Left hindlimb (tissue), 1 donor: ENCODE measurements around the gene GALNT2.

Experiments
- DNase-seq: peaks from one replicate; pipeline ENCODE4 v3.0.0-alpha.2; 2018

Gene GALNT2

DNA sequence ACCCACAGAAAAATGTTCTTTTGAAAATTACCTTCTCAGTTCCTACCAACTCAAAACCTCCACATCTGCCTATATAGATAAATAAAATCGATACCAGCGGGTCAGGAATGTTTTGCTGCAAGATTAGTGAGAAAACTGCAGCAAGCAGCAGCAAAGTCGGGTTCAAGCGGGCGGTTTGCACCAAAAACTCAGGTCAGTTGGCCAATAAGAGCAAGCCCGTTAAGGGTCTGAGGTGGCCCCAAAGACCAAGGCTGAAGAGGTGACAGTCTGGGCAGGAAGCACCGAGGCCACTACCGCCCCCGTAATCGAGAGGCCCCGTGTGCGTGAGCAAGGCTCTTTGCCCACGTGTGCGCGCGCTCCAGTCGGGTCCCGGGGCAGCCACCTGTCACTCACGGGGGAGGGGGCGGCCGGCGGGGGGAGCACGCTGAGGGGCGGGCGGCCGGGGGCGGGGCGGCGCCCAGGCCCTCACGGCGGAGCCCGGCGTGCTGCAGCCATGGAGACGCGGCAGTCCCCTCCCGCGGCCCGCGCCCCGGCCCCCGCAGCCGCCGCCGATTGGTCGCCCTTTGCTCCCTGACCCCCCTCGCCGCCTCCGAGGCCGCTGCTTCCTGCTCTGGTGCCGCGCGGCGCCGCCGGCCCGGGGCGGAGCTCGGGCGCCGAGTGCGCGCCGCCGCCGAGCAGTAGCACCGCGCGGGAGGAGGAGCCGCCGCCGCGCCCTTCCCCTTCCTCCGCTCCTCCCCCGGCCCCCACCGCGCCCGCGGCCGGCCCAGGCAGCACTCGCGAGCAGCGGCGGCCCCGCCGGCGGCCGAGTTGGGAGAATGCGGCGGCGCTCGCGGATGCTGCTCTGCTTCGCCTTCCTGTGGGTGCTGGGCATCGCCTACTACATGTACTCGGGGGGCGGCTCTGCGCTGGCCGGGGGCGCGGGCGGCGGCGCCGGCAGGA lies at the start of gene GALNT2:
Gene GALNT2 (plus strand): TSS at position 773 of the 939 bp plus-strand sequence. CDS start 43 bp downstream, at position 816.
- peak; percentile 92 for DNase-seq

DNA sequence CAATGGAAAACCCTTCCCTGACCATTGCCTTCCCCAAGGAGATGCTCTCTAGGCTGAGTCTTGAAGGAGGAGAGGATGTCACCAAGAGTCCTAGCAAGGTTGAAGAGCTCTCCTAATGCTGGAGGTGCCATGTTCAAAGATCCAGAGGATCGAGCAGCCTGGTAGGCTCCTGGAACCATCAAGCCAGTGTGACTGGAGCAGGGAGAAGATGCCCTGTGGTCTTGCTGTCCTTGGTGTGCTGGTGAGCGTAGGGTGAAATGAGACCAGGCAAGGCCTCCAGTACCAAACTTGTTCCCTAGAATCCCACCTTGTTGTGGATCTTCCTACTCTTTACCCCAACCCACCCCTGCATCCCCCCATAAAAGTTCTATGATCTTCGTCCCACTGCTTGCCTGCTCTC lies 46.6 kb upstream of the GALNT2 start:
- no peak for DNase-seq

DNA sequence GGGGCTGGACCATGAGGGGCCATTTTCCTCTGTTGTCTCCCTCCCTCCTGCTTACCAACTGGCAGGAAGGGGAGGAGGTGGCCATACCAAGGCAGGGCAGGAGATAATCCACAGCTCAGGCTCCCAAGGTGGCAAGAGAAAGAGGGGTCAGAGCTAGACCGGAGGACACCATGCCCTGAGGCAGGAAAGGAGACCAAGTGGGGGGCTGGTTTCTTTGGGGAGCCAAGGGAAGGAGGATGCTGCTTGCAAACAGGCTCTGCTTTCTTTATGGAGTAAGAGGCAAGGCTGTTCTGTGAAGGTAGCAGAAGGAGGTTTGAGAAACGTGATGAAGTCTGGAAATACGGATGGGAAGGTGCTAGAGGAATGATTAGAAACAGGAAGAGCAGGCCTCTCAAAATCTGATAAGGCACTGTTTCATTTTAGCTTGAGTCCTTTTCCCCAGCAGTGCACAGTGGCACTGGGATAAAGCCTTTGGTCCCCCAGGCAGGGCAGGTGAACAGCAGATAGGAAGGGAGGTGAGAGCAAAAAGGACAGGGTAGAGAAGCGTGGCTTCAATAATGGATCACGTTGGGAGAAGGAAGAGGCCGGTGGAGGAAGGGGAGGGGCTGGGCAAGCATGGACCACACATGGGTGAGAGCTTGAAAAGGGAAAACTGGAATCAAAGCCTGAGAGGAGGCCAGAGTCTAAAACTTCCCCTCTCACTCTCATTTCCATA lies 44.2 kb upstream of the GALNT2 start:
- no peak for DNase-seq

DNA sequence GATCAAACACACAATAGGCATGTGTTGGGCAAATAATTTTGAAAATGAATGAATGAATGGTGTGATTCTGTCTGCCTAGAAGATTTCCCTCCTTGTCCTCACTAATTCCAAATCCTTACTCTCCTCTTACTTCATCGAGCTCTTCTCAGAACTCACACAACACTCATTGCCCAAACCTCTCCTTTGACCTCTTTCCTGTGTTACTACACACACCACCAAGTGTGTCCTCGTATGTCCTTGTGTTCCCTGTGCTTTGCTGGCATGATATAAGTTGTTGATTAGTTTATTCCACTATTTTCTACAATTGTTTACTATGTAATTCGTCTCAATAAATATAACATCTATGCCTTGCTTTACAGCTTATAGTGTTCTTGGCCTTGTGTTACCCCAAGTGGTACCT lies 41.4 kb upstream of the GALNT2 start:
- no peak for DNase-seq

DNA sequence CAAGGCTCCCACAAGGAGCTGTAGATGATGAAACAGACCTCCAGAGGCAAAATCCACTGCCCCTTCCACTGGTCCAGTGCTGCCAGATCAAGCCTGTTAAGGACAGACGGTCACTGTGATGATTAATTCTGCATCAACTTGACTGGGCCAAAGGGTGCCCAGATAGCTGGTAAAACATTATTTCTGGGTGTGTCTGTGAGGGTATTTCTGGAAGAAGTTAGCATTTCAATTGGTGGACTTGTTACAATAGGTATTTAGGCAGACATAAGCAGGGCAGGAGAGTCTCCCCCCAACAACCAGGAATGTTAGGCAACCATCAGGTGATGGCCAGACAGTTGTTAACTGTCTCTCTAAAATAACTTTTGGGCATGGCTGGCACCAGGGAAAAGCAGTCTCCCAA lies 40.9 kb upstream of the GALNT2 start:
- DNase-seq = no peak

DNA sequence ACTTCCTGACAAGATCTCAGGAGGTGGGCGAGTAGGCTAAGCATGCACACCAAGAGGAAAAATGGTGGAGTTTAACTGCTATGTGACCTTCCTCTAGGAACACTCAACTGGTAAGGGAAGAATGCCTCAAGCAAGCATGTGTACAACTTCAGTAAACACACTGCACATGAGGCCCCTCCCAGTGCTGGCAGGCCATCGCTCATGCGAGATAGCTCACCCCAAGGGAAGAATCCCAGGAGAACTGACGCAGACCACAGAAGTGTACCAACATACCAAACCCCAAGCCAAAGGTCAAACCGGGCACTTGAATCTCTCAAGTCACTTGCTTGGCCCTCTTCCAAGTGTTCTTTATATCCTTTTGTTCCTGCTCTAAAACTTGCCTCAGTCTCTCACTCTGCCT lies 40.5 kb upstream of the GALNT2 start:
- no peak for DNase-seq

DNA sequence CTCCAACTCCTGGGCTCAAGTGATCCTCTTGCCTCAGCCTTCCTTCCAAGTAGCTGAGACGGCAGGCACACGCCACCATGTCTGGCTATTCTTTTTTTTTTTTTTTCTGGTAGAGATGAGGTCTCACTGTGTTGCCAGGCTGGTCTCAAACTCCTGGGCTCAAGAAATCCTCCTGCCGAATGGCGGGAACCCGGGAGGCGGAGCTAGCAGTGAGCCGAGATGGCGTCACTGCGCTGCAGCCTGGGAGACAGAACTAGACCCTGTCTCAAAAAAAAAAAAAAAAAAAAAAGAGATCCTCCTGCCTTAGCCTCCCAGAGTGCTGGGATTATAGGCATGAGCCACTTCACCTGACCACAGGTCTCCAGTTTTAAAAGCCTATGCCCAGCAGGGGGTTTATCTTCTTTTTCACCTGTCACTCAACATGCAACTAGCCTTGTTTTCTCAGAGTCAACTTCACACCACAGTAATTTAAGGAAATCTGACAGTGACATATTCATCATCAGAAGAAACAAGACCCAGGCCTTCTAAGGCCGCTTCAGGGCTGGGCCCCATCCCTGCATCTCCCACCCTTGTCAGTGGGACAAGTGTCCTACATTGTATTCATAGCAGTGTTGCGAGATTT lies 38.3 kb upstream of the GALNT2 start:
- DNase-seq = no peak

DNA sequence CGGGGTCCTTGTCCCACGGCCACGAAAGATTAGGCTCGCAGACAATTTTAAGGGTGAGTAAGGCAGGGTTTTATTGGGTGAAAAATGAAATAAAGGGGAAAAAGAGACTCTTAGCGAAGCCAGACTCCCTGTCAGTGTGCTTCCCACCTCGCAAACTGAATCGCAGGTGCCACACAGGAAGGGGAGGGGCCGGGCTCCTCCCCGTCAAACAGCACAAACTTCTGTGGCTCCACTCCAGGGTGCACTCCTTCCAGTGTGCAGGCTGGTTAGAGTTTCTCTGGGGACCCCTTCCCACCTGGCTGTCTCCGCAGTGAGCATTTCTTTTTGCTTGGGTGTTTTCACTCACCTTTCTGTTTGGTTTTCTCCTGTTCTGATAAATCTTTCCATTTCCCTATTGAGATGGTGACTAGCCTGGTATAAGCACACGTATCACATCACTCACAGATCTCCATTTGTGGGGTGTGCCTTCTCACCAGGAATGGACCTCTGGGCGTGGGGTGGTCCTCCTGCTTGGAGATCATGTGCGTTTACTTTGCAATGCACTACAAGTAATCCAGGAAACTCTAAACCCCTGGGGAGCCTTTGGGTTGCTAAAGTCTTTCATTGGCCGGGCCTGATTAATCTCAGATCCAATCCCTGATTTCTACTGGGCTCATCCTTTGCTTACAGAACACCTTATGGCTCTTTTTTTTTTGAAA lies 37.6 kb upstream of the GALNT2 start:
- DNase-seq = no peak

DNA sequence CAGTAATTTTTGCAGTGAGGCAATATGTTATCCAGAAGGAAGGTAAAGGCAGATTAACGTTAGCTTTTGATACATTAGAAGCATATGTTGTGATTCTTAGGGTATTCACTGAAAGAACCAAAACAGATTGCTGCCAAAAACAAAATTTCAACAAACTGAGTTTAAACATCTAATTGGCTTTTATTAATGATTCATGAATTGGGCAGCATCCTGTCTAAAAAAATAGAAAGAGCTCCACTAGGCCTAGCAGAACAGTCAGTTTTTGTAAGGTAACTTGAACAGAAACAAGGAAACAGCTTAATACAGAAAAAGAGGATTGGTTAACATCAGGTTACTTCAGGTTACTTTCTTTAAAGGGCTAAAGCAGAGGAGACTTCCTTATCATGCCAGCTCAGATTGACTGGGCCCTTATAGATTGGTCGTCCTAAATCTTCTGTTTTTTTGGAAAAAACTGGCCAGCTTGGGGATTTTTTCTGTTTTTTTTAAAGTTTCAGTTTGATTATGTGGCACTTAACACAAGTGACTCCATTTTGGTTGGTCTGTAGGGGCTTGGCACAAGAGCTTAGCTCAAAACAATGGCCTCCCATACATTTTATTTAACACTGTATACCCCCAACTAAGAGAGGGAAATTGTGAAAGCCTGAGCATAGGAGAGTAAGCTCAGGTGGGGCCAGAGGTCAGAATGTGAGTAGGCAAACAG lies 36.8 kb upstream of the GALNT2 start:
- DNase-seq = no peak

DNA sequence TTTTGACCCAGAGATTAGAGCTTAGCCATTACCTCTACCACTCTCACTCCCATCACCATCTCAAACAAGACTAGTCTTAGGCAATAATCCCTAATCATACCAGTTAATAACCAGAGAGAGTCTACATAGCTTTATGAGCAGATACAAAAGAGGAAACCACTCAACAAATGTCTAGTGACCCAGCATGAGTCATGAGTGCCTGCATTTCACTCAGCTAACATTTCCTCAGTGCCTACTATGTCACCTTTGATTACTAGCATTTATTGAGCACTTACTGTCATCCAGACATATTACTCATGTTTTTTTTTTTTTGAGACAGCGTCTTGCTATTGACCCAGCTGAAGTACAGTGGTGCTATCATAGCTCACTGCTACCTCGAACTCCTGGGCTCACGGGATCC lies 35.9 kb upstream of the GALNT2 start:
- no peak for DNase-seq

DNA sequence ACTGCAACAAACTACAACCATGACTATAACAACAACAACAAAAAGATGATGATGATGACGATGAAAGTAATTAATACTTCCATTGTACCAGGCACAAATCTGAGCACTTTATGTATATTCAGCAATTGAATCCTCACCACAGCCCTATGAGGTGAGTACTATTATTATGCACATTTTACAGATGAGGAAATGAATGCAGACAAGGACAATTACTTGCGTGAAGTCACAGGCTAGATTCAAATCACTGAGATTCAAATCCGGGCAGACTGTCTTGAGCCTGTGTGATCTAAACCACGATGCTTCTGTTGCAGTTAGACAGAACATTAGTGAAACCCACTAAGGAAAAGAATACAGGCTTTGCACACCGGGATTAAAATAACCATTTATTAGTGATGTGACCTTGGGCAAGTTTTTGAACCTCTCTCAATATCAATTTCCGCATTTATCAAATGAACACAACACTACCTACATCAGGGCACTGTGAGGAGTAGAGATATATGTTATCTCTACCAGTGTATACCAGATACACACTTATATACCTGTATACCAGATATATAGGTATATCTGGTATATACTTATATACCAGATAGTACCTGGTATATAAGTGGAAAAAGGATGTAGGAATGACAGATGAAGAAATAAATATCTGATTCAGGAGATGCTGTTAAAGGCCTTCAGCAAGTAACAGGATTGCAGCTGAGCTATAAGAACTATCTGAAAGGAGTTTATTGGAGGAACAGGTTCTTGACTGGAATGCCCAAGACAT lies 34.3 kb upstream of the GALNT2 start:
- no peak for DNase-seq

DNA sequence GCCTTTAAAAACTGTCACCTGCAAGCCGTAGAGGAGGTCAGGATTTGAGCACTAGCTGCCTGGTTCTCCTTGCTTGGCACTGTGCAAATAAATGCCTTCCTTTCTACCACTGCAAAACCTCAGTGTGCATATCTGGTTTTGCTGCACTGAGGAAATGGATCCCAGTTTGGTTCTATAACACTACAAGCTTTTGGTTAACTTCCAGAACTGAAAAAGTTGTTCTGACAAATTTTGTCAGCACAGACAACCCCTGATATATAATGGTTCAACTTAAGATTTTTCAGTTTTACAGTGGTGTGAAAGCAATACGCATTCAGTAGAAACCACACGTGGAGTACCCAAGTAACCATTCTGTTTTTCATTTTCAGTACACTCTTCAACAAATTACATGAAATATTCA lies 29.8 kb upstream of the GALNT2 start:
- no peak for DNase-seq

DNA sequence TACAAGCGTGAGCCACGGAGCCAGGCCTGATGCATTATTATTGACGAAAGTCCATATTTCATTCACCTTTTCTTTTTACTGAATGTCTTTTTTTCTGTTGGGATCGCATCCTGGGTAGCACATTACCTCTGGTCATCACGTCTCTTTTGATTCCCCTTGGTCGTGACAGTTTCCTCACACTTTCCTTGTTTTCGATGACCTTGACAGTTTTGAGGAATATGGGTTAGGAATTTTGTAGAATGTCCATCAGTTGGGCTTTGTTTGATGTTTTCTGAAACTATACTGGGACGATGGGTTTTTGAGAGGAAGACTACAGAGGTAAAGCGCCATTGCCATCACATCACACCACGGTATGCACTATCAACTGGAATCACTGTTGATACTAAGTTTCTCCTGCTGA lies 26.6 kb upstream of the GALNT2 start:
- no peak for DNase-seq

DNA sequence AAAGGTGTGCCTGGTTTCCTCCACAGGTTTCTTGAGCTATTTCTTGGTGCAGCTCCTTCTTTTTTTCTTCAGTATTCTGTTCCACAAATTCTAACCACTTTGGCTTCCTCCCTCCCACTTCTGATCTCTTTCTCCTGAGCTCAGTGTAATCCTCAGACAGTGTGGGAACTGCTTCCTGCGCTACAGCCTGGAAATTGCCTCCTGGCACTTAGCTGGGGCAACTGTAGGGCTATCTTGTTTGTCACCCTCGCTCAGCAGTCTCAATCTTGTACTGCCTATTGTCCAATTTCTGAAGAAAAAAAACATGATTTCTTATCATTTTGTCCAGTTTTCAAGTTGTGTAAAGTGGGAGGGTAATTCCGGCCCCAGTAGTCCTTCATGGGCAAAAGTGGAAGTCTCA lies 24.0 kb upstream of the GALNT2 start:
- no peak for DNase-seq

DNA sequence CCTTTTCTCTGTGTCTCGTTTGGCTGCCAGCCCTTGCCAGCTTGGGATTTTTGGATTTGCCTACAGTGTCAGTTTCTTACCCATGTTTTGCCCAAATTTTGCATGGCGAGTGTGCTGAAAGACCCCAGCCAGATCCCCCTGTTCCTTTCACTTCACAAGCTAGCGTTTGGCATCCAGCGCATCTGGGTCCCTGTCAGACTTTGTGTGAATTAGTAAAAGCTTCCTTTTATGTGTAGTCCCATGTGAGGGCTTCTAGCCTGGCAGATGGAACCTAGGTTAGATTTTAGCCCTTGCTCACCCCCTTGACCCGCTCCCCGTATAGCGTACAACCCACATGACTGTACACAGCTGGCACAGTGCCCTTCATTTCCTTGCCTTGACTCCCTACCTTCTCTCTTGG lies 22.3 kb upstream of the GALNT2 start:
- DNase-seq = no peak

DNA sequence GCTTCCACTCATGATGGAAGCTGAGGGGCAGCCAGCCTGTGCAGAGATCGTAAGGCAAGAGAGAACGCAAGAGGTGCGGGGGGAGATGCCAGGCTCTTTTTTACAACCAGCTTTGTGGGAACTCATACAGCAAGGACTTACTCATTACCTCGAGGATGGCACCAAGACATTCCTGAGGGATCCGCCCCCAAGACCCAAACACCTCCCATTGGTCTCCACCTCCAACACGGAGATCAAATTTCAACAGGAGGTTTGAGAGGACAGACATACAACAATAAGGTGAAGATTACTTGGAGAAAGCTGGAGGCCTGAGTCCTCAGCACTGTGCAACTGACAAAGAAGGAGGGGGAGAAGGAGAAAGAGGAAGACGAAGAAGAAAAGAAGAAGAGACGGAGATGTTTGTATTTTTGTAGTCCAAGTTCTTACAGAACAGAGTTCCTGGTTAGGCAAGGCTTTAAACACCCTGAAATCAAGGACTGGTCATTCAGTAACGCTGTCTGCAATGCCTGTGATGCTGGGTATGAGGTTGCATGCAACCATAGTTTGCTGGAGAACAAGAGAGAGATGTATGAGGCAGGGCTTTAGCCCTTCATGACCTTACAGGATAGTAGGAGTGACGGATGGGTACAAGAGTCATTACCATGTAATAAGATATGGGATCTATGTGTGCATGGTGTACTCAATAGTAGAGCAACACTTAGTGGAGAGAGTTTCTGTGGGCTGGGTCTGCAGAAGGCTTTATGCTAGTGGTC lies 19.7 kb upstream of the GALNT2 start:
- DNase-seq = no peak

DNA sequence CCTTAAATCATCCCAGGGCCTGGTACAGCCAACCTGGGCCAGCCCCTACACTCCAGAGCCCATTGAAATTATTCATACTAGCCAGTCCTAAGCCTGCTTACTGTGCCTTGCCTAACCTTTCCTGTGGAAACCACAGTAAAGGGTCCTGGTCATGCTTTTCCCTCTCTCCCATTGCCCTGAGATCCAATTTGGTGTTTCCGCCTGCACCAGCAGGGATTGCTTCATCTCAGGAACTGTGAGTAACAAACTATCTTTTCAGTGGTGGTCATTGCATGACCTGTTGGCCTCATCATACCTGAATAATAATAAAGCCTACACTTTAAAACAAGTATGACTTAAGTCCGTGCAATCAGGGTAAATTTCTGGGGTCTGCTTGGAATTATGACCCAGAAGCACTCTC lies 18.7 kb upstream of the GALNT2 start:
- no peak for DNase-seq

DNA sequence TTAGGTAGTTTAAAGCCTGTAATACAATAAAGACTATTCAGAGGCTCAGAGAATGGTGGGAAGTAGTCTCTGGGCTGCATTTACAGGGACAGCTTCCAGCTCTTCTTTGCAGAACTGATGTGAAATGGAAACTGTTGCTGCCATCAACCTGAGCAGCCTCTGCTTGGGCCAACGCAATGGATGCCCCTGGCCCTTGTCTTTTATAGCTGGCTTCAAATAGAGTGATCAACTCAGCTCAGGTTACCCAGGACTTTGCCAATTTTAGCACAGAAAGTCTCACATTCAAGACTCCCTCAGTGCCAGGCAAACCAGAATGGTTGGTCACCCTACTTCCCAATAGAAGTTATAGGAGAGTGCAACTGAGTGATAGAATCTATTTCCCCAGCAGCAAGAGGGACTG lies 18.1 kb upstream of the GALNT2 start:
- DNase-seq = no peak

DNA sequence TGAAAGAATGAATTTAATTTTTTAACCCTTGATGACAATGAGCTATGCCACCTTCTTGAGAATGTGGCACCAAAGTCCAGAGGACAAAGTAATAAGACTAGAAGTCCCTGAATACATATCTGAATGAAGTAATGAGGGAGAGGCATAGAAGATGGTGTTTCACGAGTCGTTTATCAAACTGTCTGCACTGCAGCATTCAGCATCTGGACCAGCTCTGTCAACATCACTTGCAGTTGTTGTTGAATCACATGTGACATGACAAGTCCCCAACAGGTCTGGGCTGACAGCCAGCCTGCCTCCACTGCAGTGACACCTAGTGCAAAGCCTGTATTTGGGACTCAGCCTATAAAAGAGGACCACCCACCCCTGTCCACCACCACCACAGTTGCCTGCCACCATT lies 17.3 kb upstream of the GALNT2 start:
- DNase-seq = no peak

DNA sequence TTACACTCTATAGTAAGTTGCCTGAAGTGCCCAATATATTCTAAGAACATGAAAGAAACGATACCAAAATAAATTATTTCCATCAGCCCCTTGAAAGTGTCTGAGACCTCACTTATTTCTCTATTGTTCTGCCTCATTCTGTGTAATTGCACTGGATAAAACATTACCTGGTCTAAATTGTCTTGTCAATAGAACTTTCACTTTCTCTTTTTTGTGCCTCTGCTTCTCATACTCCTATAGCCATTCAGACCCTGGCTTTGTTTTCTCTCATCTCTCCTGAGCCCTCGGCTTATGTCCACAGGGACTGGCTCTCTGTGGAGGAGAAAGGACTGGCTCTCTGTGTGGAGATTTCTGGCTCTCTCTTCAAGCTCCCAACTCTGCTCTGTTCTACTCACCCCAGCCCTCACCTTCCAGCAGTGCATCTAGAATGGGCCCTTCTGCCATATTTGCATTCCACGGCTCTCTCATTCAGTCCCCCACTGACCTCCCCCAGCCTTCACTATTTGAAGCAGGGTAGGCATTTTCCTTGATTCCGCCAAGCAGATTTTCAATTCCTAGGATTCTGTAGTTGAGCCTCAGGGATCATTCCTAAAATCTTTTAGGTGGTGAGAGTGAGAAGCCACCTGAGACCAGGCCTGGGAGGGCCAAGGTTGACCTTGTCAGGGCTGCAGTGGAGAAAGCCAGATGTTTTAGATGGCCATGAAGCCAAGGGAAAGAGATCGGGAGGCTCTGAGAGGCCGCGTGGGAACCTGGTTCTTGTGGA lies 15.9 kb upstream of the GALNT2 start:
- DNase-seq = no peak
